Testis (tissue), 2 donors: ENCODE data around the gene SEMA3E.

ENCODE experiments used
- POLR2A ChIP-seq: fragments of 450-650 bp; IDR thresholded peaks from one replicate; pipeline ENCODE4 v1.6.1; 2017; ENCODE audit warnings: antibody characterized with exemption, mild to moderate bottlenecking, moderate library complexity
- TF ChIP-seq, protein P1 (sequence below), 3 experiments: fragments of 450-650 bp in 2 of 3; fragments of 200-600 bp in 1 of 3; sonication (generic) in 1 of 3; IDR thresholded peaks; one replicate each; pipeline ENCODE4 v1.5.1; 2016 to 2019; ENCODE audit warnings: antibody characterized with exemption in 3 of 3, mild to moderate bottlenecking in 2 of 3, moderate library complexity in 1 of 3

GRCh38 chr7:83338277-83338950 lies 310.5 kb downstream of the SEMA3E start:
- TF ChIP-seq, protein P1, sequence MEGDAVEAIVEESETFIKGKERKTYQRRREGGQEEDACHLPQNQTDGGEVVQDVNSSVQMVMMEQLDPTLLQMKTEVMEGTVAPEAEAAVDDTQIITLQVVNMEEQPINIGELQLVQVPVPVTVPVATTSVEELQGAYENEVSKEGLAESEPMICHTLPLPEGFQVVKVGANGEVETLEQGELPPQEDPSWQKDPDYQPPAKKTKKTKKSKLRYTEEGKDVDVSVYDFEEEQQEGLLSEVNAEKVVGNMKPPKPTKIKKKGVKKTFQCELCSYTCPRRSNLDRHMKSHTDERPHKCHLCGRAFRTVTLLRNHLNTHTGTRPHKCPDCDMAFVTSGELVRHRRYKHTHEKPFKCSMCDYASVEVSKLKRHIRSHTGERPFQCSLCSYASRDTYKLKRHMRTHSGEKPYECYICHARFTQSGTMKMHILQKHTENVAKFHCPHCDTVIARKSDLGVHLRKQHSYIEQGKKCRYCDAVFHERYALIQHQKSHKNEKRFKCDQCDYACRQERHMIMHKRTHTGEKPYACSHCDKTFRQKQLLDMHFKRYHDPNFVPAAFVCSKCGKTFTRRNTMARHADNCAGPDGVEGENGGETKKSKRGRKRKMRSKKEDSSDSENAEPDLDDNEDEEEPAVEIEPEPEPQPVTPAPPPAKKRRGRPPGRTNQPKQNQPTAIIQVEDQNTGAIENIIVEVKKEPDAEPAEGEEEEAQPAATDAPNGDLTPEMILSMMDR (IDR thresholded peaks at IDR 0.05), result no peak
- TF ChIP-seq POLR2A, result no peak
